KMS-11 (cell line): ENCODE measurements around the gene PHYHD1.

Experiments used
- H2AFZ ChIP-seq: fragments of 200-600 bp; sonication (generic); 2 replicates; pipeline ENCODE4 v1.6.1; 2016; ENCODE audit warnings: antibody characterized with exemption, mixed run types, low read depth
- H3K27ac ChIP-seq: fragments of 200-600 bp; sonication (generic); 2 replicates; pipeline ENCODE4 v1.6.1; 2016; ENCODE audit warnings: mild to moderate bottlenecking, mixed run types
- H3K27me3 ChIP-seq: fragments of 200-600 bp; sonication (generic); 2 replicates; pipeline ENCODE4 v1.6.1; 2017; ENCODE audit warnings: mild to moderate bottlenecking, low read depth, mixed run types, moderate library complexity; ENCODE audit not compliant: insufficient read depth
- H3K36me3 ChIP-seq: fragments of 200-600 bp; sonication (generic); 2 replicates; pipeline ENCODE4 v1.6.1; 2017; ENCODE audit warnings: mild to moderate bottlenecking, mixed run types; ENCODE audit not compliant: insufficient read depth
- H3K4me1 ChIP-seq: fragments of 200-600 bp; sonication (generic); 2 replicates; pipeline ENCODE4 v1.6.1; 2016; ENCODE audit warnings: mild to moderate bottlenecking, low read depth, mixed run types; ENCODE audit not compliant: poor library complexity, severe bottlenecking
- H3K4me2 ChIP-seq: fragments of 200-600 bp; sonication (generic); 2 replicates; pipeline ENCODE4 v1.7.0; 2016; ENCODE audit warnings: mild to moderate bottlenecking, mixed run types
- H3K4me3 ChIP-seq: fragments of 200-600 bp; sonication (generic); IDR thresholded peaks from 2 replicates; pipeline ENCODE4 v1.6.1; 2017; ENCODE audit warnings: low read depth, low read length, mixed read lengths; ENCODE audit not compliant: insufficient read depth
- H3K79me2 ChIP-seq: fragments of 200-600 bp; sonication (generic); 2 replicates; pipeline ENCODE4 v1.6.1; 2016; ENCODE audit warnings: low read depth, mixed run types; ENCODE audit not compliant: insufficient read depth
- H3K9ac ChIP-seq: fragments of 200-600 bp; sonication (generic); 2 replicates; pipeline ENCODE4 v1.6.1; 2016; ENCODE audit warnings: mild to moderate bottlenecking, mixed run types
- H4K20me1 ChIP-seq: fragments of 200-600 bp; sonication (generic); 2 replicates; pipeline ENCODE4 v1.6.1; 2016; ENCODE audit warnings: mild to moderate bottlenecking, mixed run types; ENCODE audit not compliant: insufficient read depth
- CTCF ChIP-seq: fragments of 200-600 bp; sonication (generic); conservative IDR thresholded peaks from 2 replicates; pipeline ENCODE4 v1.6.1; 2017; ENCODE audit warnings: low read depth, mild to moderate bottlenecking, antibody characterized with exemption, low read length, moderate library complexity, mixed read lengths

PHYHD1 gene

DNA sequence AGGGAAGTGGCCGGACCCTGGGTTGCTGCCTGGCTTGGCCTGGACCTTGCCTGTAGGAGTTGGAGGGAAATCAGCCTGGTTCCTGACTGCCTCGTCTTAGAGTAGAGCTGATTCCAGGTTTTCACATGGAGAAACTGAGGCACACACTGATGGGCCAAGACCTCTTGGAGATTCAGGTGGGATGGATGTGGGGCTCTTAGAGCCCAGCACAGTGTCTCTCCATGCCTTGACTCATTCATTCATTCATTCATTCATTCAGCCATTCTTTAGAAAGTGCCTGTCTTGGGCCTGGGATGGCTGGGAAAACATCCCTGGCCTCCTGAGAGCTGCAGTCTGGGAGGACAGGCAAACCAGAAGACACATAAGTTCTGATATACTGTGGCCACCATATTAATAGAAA, 36.6 kb upstream of the PHYHD1 start:
- Histone ChIP-seq H3K4me2 (no peak overlapping the region; the same call in 1 of the 2 replicates), H3K9ac (no peak overlapping the region), H2AFZ (no peak overlapping the region), H3K79me2 (peaks cover 27% of the 10 kb centered on the region; the same call in 1 of the 2 replicates), H3K4me1 (peaks cover 10% of the 10 kb centered on the region), H3K36me3 (no peaks in the 10 kb centered on the region), H3K27me3 (no peaks in the 10 kb centered on the region), H3K27ac (no peak overlapping the region), H3K4me3 (no peak overlapping the region), H4K20me1 (no peaks in the 10 kb centered on the region)
- TF ChIP-seq CTCF = no peak

GRCh38 chr9:128885376-128885775, 35.4 kb upstream of the PHYHD1 start:
- no peak for TF ChIP-seq CTCF
- Histone ChIP-seq H3K4me2 (no peak overlapping the region), H2AFZ (no peak overlapping the region), H3K27me3 (no peaks in the 10 kb centered on the region), H3K36me3 (no peaks in the 10 kb centered on the region), H3K4me1 (peaks cover 10% of the 10 kb centered on the region), H4K20me1 (no peaks in the 10 kb centered on the region), H3K4me3 (no peak overlapping the region), H3K79me2 (peaks cover 27% of the 10 kb centered on the region; the same call in 1 of the 2 replicates), H3K9ac (no peak overlapping the region), H3K27ac (no peak overlapping the region)

DNA sequence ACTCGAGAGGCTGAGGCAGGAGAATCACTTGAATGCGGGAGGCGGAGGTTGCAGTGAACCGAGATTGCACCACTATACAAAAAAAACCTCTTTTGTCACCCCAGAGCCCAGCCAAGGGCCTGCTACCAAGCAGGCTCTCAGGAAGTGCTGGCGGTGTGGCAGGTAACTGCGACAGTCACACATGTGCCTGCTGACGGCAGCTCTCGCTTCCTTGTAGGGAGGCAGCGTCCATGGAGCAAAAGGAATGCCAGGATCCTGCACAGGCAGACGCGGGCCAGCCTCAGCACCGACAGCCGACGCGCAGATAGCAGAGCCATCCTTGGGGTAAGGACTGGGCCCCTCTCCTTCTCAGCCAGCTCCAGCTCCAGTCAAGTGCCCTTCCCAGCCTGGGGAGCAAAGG, 35.0 kb upstream of the PHYHD1 start:
- Histone ChIP-seq H3K27ac (no peak overlapping the region), H2AFZ (no peak overlapping the region), H3K4me3 (no peak overlapping the region), H4K20me1 (no peaks in the 10 kb centered on the region), H3K9ac (no peak overlapping the region), H3K79me2 (peaks cover 27% of the 10 kb centered on the region; the same call in 1 of the 2 replicates), H3K4me1 (peaks cover 10% of the 10 kb centered on the region), H3K27me3 (no peaks in the 10 kb centered on the region), H3K36me3 (no peaks in the 10 kb centered on the region), H3K4me2 (no peak overlapping the region)
- no peak for TF ChIP-seq CTCF

DNA sequence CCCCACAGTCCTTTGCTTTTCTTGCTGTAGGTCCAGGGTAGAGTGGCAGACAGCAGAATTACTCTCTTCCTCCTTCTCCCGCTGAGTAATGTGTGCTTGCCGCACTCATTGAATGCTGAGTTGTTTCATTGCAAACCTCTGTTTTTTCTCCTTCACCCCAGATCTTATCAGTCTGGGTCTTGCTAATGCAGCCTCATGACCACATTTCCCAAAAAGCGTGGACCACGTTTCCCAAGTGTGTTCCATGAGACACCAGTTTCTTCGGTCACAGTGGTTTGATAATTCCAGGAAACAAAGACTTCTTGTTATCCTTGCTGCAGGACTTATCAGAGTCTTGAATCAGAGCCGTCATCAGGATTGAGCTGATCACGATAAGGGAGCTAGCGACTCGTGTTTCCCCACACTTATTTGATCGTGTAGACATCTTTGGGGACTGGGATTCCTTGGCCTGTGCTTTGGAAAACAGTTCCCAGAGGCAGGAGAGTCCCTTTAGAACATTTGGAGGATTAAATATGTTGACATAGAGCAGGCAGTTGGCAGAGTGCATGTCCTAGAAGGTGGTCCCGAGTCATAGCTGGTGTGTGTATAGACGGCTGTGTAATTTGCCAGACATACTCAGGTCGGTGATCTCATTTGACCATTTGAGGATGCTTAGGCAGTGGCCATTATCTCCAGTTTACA, 34.4 kb upstream of the PHYHD1 start:
- H3K4me2 ChIP-seq = no peak overlapping the region
- no peak overlapping the region for H3K27ac ChIP-seq
- H2AFZ ChIP-seq = no peak overlapping the region
- peaks cover 10% of the 10 kb centered on the region for H3K4me1 ChIP-seq
- no peak for TF ChIP-seq CTCF
- peaks cover 27% of the 10 kb centered on the region; the same call in 1 of the 2 replicates for H3K79me2 ChIP-seq
- no peak overlapping the region for H3K4me3 ChIP-seq
- H3K9ac ChIP-seq = no peak overlapping the region
- no peaks in the 10 kb centered on the region for H3K27me3 ChIP-seq
- H4K20me1 ChIP-seq = no peaks in the 10 kb centered on the region
- no peaks in the 10 kb centered on the region for H3K36me3 ChIP-seq
